Liver (tissue), 3 donors: ENCODE data around the gene CPSF4L.

Source experiments
- ATF3 ChIP-seq: IDR thresholded peaks from 2 replicates; pipeline ENCODE4 v1.6.1; 2016; ENCODE audit warnings: antibody characterized with exemption
- CTCF ChIP-seq: fragments of 150-350 bp; IDR thresholded peaks from 2 replicates; pipeline ENCODE4 v1.5.1; 2017; ENCODE audit warnings: improper control_type of control experiment, low read depth, low read length; ENCODE audit not compliant: missing input control
- EGR1 ChIP-seq, 2 donors: IDR thresholded peaks; 2 replicates each; pipeline ENCODE4 v1.6.1; 2016 to 2018; ENCODE audit warnings: antibody characterized with exemption in 2 of 2, low read depth in 2 of 2
- HNF4A ChIP-seq, 2 donors: conservative IDR thresholded peaks; 2 replicates each; pipeline ENCODE4 v1.6.1; 2016; ENCODE audit warnings: antibody characterized with exemption in 2 of 2, mild to moderate bottlenecking in 2 of 2
- TAF1 ChIP-seq: conservative IDR thresholded peaks from 2 replicates; pipeline ENCODE4 v1.6.1; 2016; ENCODE audit warnings: antibody characterized with exemption, mild to moderate bottlenecking
- donor health status: healthy.
- donor health status: healthy.

GRCh38 chr17:73308017-73308823 lies 46.5 kb upstream of the CPSF4L start:
- TF ChIP-seq EGR1 (IDR thresholded peaks at IDR 0.05; ENCODE audit: low read depth in 2 of 2) (peak; percentile 38 to 41), HNF4A (conservative IDR thresholded peaks at IDR 0.05) (peak; percentile 71 to 80), TAF1 (no peak), ATF3 (no peak), CTCF (no peak)
